Left lung (tissue), 10 donors: ENCODE data around the gene UNC13C. TPM values are rescaled to one million over a fixed set of nuclear protein-coding genes. Genes with fewer than 3 reads are reported as not detected.

Experiments
- ATAC-seq: fragments of 200-7000 bp; cut with Tn5 transposase; one replicate; pipeline ENCODE4 v1.9.1; 2020; ENCODE audit warnings: moderate library complexity
- DNase-seq, 4 donors: peaks; one replicate each; pipeline ENCODE4 v3.0.0-alpha.2; 2013 to 2020
- H3K27ac ChIP-seq, 2 donors: fragments of 200-600 bp; sonication (generic) in 1 of 2; one replicate each; pipeline versions ENCODE4 v1.5.0 to v1.8.0; 2020 to 2021
- H3K27me3 ChIP-seq, 2 donors: fragments of 200-600 bp; sonication (generic) in 1 of 2; one replicate each; pipeline versions ENCODE4 v1.5.0 to v1.8.0; 2020 to 2021
- H3K36me3 ChIP-seq, 2 donors: fragments of 200-600 bp; sonication (generic) in 1 of 2; one replicate each; pipeline versions ENCODE4 v1.5.0 to v1.8.0; 2020 to 2021
- H3K4me1 ChIP-seq, 2 donors: fragments of 200-600 bp; one replicate each; pipeline ENCODE4 v1.8.0; 2021
- H3K4me3 ChIP-seq, 2 donors: fragments of 200-600 bp; sonication (generic) in 1 of 2; one replicate each; pipeline versions ENCODE4 v1.5.0 to v1.8.0; 2020 to 2021; ENCODE audit warnings: mild to moderate bottlenecking in 1 of 2
- H3K9me3 ChIP-seq, 2 donors: fragments of 200-600 bp; sonication (generic) in 1 of 2; one replicate each; pipeline versions ENCODE4 v1.5.0 to v1.8.0; 2020 to 2021
- CTCF ChIP-seq, 2 donors: fragments of 200-600 bp; sonication (generic) in 1 of 2; IDR thresholded peaks; one replicate each; pipeline versions ENCODE4 v1.5.0 to v1.8.0; 2021; ENCODE audit warnings: antibody characterized with exemption in 2 of 2
- intact Hi-C, 2 donors: fragments of 100-400 bp; cut with DNase I; formaldehyde crosslinking; loops; one replicate each; pipeline versions ENCODE4 v1.11.2 to v1.14.2; 2022
- polyA plus RNA-seq, 6 donors: library from polyadenylated mRNA; unstranded; fragments of 120-200 nt; gene quantifications; one replicate each; pipeline ENCODE4 v1.2.1, GENCODE V29; 2013; ENCODE audit not compliant: insufficient read length in 6 of 6
- total RNA-seq, 2 donors: library from RNA; stranded (reverse); fragmentation: NEBNext Ultra II Directional; extraction: Animal tissue kit (Norgen Biotek cat#: 25700); gene quantifications; one replicate each; pipeline ENCODE4 v1.2.1, GENCODE V29; 2021
- donor health status: DM: no; HTN: yes; CAD: no.
- donor health status: DM: no; HTN: no; CAD: no.

UNC13C gene
- total and polyA plus RNA-seq, 8 donors = 0.03 to 19.2 (median 12.8) TPM

DNA sequence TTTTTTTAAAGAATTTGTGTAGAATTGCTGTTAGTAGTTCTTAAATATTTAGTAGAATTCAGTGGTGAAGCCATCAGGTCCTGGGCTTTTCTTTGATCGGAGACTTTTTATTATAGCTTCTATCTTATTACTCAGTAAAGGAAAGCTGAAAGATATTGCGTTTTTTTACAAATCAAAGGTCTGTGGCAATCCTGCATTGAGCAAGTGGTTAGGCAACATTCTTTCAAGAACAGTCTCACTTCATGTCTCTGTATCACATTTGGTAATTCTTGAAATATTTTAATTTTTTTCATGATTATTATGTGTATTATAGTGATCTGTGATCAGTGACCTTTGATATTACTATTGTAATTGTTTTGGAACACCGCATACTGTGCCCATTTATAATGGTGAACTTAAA lies 140.8 kb downstream of the UNC13C start:
- intact Hi-C loops = no loop called here
- Histone ChIP-seq H3K4me3 (no peak overlapping the region), H3K36me3 (no peaks in the 10 kb centered on the region), H3K4me1 (no peaks in the 10 kb centered on the region), H3K27me3 (no peaks in the 10 kb centered on the region), H3K27ac (no peak overlapping the region), H3K9me3 (no peaks in the 10 kb centered on the region)
- ATAC-seq = peak; percentile 64
- TF ChIP-seq CTCF (IDR thresholded peaks at IDR 0.05) = no peak
- peak in 2 of 4 donors; percentile 15 to 36 for DNase-seq

GRCh38 chr15:54120949-54121463 lies 142.8 kb downstream of the UNC13C start:
- Histone ChIP-seq H3K9me3 (no peaks in the 10 kb centered on the region), H3K27ac (no peak overlapping the region), H3K4me3 (no peak overlapping the region), H3K36me3 (no peaks in the 10 kb centered on the region), H3K27me3 (no peaks in the 10 kb centered on the region), H3K4me1 (no peaks in the 10 kb centered on the region)
- ATAC-seq (no peak), DNase-seq (no peak)
- TF ChIP-seq CTCF (IDR thresholded peaks at IDR 0.05) = no peak
- intact Hi-C loops = no loop called here

DNA sequence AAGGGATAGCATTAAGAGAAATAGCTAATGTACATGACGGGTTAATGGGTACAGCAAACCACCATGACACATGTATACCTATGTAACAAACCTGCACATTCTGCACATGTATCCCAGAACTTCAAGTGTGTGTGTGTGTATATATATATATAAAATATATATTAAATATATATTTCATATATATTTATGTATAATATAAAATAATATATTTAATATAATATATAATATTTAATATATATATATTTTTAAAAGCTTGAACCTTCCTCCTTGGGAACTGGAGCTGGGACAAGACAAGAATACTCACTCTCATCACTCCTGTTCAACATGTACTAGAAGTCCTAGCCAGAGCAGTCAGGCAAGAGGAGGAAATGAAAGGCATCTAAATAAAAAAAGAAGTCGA lies 149.3 kb downstream of the UNC13C start:
- intact Hi-C loops = no loop called here
- no peaks in the 10 kb centered on the region for H3K27me3 ChIP-seq
- ATAC-seq = no peak
- DNase-seq = no peak
- H3K36me3 ChIP-seq = no peaks in the 10 kb centered on the region
- no peak for TF ChIP-seq CTCF (IDR thresholded peaks at IDR 0.05)
- no peaks in the 10 kb centered on the region for H3K9me3 ChIP-seq
- no peak overlapping the region for H3K27ac ChIP-seq
- H3K4me1 ChIP-seq = no peaks in the 10 kb centered on the region
- no peak overlapping the region for H3K4me3 ChIP-seq

GRCh38 chr15:54131410-54131809 lies 153.2 kb downstream of the UNC13C start:
- Histone ChIP-seq H3K9me3 (no peaks in the 10 kb centered on the region), H3K36me3 (no peaks in the 10 kb centered on the region), H3K27ac (no peak overlapping the region), H3K27me3 (no peaks in the 10 kb centered on the region), H3K4me1 (no peaks in the 10 kb centered on the region), H3K4me3 (no peak overlapping the region)
- no peak for TF ChIP-seq CTCF (IDR thresholded peaks at IDR 0.05)
- intact Hi-C loops = no loop called here
- ATAC-seq = no peak
- DNase-seq = no peak

DNA sequence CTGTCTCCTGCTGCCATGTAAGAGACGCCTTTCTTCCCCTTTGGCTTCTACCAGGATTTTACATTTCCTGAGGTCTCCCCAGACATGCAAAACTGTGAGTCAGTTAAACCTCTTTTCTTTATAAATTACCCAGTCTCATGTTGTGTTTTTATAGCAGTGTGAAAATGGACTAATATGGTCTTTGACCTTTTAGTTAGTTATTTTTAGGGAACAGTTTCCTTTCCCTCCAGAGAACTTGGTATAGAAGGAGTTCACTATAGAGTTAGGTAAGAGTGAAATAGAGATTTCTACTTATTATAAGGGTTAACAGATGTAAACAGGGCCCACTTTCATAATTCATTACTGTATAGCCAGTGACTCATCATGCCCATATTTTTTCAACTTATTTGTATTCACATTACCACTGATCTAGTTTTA lies 170.9 kb downstream of the UNC13C start:
- H3K27ac ChIP-seq = no peak overlapping the region
- ATAC-seq (no peak), DNase-seq (no peak)
- intact Hi-C loops = no loop called here
- H3K27me3 ChIP-seq = no peaks in the 10 kb centered on the region
- no peak overlapping the region for H3K4me3 ChIP-seq
- H3K9me3 ChIP-seq = no peaks in the 10 kb centered on the region
- no peak for TF ChIP-seq CTCF (IDR thresholded peaks at IDR 0.05)
- H3K4me1 ChIP-seq = no peaks in the 10 kb centered on the region
- H3K36me3 ChIP-seq = no peaks in the 10 kb centered on the region
